Hindlimb muscle (tissue), 1 donor: ENCODE data around the gene CBX6. TPM values are rescaled to one million over a fixed set of nuclear protein-coding genes. Genes with fewer than 3 reads are reported as not detected.
"Not testable (repeated sequence)": the region's sequence is repeated elsewhere in the genome, so short reads cannot be mapped to it uniquely, and the experiment has no call there.

Experiments
- DNase-seq: peaks from one replicate; pipeline ENCODE4 v3.0.0-alpha.2; 2013
- polyA plus RNA-seq: library from polyadenylated mRNA; unstranded; fragments of 120-200 nt; gene quantifications from one replicate; pipeline ENCODE4 v1.2.1, GENCODE V29; 2013; ENCODE audit not compliant: insufficient read length

CBX6 gene
- polyA plus RNA-seq, 1 donor = 29.0 TPM

- no peak for DNase-seq
Observed at GRCh38 chr22:38861170-38861876, 10.7 kb downstream of the CBX6 start.

GRCh38 chr22:38860283-38861169 is 11.5 kb downstream of the CBX6 start:
- DNase-seq = no peak

DNA sequence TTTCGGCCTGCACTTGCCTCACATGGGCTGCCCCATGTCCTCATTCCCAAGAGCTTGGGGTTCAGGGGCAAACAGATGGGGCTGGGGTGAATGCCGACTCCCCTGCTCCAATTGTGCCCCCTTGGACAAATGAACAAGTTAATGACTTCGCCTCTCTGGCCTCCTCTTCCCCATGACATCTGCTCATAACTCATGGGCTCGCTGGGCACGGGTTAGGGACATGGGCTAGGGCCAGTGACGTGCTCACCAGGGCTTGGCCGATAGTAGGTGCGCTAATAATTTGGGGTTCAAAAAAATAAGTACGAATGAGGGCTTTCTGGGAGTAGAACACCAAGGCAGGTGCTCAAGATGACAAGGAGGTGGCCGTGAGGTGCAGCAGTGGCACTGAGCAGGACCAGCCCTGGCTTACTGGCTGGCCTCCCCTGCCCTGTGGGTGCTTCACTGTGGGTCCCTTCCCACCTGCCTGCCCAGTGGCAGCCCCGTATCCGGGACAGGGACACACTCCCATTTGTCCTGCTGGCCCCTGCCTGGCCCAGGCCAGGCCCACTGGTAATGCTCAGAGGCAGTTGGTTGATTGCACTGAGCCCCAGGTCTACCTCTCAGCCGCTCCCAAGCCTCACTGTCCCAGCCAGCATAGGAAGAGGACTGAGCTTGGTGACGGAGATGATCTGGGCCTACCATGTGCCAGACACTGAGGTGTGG is 12.3 kb downstream of the CBX6 start:
- no peak for DNase-seq

DNA sequence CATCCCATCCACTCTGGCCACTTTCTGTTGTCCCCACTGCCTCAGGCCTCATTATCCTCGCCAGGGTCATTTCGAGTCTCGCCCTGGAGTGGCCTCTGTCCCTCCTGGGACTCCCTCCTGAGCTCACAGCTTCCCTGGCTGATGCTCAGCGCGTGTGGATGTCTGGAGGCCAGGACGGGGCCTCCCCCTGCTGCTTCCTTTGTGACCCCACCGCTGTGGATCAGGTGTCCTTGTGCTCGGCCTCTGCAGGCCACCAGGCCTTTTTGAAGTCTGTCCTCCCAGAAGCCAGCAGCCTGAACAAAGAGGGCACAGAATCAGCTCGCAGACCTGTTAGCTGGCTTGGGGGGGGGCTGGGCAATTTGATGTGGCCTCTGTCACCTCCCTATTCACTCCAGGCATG is 13.5 kb downstream of the CBX6 start:
- no peak for DNase-seq

DNA sequence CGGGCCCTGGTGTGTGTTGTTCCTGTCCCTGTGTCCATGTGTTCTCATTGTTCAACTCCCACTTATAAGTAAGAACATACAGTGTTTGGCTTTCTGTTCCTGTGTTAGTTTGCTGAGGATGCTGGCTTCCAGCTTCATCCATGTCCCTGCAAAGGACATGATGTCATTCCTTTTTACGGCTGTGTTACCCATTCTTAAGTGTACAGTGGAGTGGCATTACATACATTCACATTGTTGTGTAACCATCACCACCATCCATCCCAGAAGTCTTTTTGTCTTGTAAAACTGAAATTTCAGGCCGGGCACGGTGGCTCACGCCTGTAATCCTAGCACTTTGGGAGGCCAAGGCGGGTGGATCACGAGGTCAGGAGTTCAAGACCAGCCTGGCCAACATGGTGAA is 17.5 kb downstream of the CBX6 start:
- DNase-seq = not testable (repeated sequence)

- not testable (repeated sequence) for DNase-seq
Observed at GRCh38 chr22:38853883-38854282, 18.1 kb downstream of the CBX6 start.

DNA sequence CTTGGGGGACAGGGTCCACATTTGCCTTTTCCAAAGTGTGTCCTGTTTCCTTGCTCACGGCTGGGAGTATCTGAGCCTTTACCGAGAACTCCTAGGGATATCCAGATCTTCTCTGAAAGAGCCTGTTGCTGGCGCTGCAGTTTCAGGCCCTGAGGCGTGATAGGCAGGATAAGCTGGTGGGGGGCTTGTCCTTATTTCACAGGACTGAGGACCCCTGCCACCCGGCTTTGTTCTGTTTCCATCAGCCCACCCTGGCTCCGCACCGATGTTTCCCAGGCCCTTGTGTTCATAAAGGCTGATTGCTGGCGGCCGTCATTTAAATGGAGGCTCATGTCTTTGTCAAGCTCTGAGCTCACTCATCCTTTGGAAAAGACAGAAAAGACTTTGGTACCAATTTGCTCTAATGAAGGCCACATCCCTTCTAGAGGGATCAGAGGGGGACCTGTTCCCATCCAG is 18.8 kb downstream of the CBX6 start:
- DNase-seq = no peak

GRCh38 chr22:38852522-38852921 is 19.5 kb downstream of the CBX6 start:
- DNase-seq = no peak

DNA sequence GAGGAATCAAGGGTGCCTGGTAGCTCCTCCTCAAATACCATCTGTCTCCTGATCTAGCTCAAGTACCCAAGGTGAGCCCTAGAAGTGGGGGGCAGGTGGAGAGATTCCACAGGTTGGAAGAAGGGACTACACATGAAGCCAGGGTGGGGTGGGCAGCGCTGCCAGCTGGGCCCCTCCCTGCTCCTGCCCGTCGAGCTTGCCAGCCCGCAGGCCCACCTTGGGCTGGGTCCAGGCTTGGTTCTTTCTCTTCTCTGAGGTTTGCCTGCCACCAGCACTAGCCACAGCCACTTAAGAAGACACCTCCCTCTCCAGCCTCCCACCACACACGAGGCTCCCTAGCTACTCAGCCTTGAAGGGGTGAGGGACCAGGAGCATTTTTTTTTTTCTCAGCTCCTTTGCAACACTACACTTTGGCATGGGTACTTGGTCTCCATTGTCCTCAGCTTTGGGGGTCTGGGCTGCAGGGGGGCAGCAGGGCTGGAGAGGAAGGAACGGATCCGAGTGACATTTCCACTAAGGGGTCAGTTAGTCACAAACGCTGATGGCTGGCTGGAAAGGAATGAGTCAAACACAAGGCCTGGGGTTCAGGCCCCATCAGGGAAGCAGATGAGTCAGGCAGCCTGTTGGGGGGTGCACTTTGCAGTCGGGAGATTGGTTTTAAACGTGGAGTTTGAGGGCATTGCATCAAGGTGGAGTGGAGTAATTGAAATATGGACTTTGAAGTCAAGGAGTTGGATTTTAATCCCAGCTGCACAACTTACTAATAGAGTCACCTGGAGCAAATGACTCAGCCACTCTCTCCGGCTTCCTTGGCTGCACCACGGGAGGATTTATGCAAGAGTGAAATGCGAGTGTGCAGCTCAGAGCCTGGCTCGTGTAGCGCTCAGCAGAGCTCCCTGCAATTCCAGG is 20.8 kb downstream of the CBX6 start:
- no peak for DNase-seq

GRCh38 chr22:38850399-38850798 is 21.6 kb downstream of the CBX6 start:
- no peak for DNase-seq

GRCh38 chr22:38849811-38850210 is 22.2 kb downstream of the CBX6 start:
- no peak for DNase-seq

- DNase-seq = no peak
Observed at GRCh38 chr22:38846412-38846811, 25.6 kb downstream of the CBX6 start.

GRCh38 chr22:38845004-38845740 is 26.8 kb downstream of the CBX6 start:
- no peak for DNase-seq

DNA sequence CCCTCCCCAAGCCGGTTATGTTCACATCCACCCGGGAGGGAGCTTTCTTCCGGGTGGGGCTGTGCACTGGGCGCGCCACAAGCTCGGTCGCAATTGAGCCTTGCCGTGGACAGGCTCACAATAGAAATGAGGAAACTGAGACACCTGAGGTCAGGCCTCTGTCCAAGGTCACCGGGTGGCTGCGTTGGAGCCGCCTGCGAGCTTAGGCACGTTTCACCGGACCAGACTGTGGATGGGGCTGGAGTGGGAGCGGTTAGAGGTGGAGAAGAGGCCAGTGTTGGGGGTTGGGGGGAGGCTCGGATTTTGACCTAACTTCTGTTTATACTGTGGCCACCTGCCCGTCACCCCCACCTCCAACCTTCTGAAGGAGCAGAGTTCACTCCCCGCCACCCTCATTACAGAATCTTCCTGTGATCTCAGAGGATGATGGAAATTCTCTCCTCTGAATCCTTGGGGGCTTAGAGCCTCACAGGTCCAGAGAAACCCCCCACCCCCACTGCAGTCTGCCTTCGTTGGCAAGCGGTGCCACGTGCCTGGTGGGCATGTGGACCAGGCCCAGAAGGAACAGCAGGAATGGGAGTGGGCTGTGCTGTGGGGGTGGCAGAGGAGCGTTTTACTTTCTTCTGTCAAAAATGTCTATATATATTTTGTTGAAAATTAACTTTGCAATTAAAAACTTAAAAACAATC is 27.6 kb downstream of the CBX6 start:
- no peak for DNase-seq

GRCh38 chr22:38843657-38844314 is 28.2 kb downstream of the CBX6 start, which contains the start of gene NPTXR:
NPTXR (minus strand) TSS chr22:38844028.
- peak; percentile 70 for DNase-seq

GRCh38 chr22:38843201-38843656 is 28.8 kb downstream of the CBX6 start:
- DNase-seq = peak; percentile 91

DNA sequence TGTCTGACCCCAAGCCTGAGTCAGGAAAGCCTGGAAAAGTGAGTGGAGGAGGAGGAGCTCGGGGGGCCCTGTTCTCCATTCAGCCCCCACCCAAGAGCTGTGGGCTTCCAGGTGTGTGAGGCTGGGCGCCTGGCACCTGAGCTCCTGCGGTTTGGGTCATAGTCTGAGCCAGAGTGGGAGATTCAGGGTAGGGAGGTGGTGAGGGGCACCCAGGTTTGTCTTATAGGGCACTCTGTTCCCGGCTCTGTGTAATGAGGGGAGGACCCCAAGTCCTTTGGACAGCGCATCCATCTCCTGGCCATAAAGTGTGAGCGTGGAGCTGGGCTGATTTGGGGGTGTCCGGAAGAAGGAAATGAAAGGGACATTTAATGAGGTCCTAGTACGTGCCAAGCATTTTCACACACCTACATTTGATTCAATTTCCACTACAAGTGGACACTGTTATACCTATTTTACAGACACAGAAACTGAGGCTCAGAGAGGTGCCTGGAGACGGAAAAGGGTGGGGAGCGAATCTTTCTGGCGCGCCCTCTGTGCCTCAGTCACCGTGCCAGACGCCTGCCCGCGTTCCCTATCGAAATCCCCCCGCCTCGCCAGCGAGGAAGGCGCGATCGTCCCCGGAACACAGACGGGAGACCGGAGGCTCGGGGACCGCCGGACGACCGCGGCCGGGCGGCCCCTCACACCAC is 29.4 kb downstream of the CBX6 start:
- no peak for DNase-seq

- no peak for DNase-seq
Observed at GRCh38 chr22:38841635-38842034, 30.4 kb downstream of the CBX6 start.

DNA sequence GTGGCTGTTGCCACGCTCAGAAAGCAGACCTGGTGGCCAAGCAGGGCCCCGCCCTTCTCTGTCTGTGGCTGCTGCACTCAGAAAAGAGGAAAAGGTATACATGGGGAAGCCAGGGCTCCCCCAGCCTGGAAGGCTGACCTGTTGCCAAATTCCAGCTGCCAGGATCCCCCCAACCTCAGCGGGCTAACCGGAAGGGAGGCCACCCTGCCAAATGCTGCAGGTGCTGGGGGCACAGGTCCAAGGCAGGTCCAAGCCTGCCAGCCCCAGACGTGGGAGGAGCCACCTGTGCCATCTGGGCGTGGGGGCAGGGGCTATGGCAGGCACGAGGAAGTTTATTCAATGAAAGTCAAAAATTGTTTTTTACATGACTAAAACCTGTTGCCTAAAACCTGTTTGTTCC is 30.8 kb downstream of the CBX6 start:
- no peak for DNase-seq
